ENCODE results near the gene RNF152. TPM values are rescaled to one million over a fixed set of nuclear protein-coding genes. Genes with fewer than 3 reads are reported as not detected.

RNF152 gene
- total RNA-seq, 2 donors from 2014 or later: 11.0 to 11.8 TPM

GRCh38 chr18:61860302-61860701 lies 32.5 kb downstream of the RNF152 start:
- no peak for DNase-seq
- no peak for ATAC-seq
- intact Hi-C loops (cut with DNase I): no loop called here

GRCh38 chr18:61859113-61859512 lies 33.7 kb downstream of the RNF152 start:
- ATAC-seq (no peak), DNase-seq (no peak)
- intact Hi-C loops (cut with DNase I): no loop called here

GRCh38 chr18:61856678-61857077 lies 36.1 kb downstream of the RNF152 start:
- DNase-seq: no peak
- ATAC-seq: no peak
- intact Hi-C loops (cut with DNase I): no loop called here

GRCh38 chr18:61855449-61856378 lies 37.1 kb downstream of the RNF152 start:
- DNase-seq (no peak), ATAC-seq (no peak)
- intact Hi-C loops (cut with DNase I): no loop called here

- intact Hi-C loops (cut with DNase I): no loop called here
Measured at GRCh38 chr18:61854578-61855448, 38.0 kb downstream of the RNF152 start.

GRCh38 chr18:61853855-61854254 lies 39.0 kb downstream of the RNF152 start:
- ATAC-seq (no peak), DNase-seq (no peak)
- intact Hi-C loops (cut with DNase I): no loop called here

More at GRCh38 chr18:61854578-61855448, 38.0 kb downstream of the RNF152 start:
- DNase-seq (peak; percentile 28), ATAC-seq (peak in 1 of 2 donors; percentile 16)

GRCh38 chr18:61852496-61852895 lies 40.3 kb downstream of the RNF152 start:
- ATAC-seq (no peak), DNase-seq (no peak)
- intact Hi-C loops (cut with DNase I): no loop called here

GRCh38 chr18:61851940-61852451 lies 40.8 kb downstream of the RNF152 start:
- ATAC-seq: peak in 1 of 2 donors; percentile 44
- no peak for DNase-seq
- intact Hi-C loops (cut with DNase I): no loop called here

- intact Hi-C loops (cut with DNase I): no loop called here
- DNase-seq (no peak), ATAC-seq (peak in 1 of 2 donors; percentile 21)
Measured at GRCh38 chr18:61851279-61851678, 41.5 kb downstream of the RNF152 start.

- intact Hi-C loops (cut with DNase I): no loop called here
- DNase-seq: no peak
- no peak for ATAC-seq
Measured at GRCh38 chr18:61850756-61851155, 42.1 kb downstream of the RNF152 start.

- intact Hi-C loops (cut with DNase I): no loop called here
- DNase-seq: no peak
- no peak for ATAC-seq
Measured at GRCh38 chr18:61847164-61847791, 45.5 kb downstream of the RNF152 start.

GRCh38 chr18:61845197-61845596 lies 47.6 kb downstream of the RNF152 start:
- intact Hi-C loops (cut with DNase I): no loop called here
- no peak for DNase-seq

GRCh38 chr18:61844726-61845125 lies 48.1 kb downstream of the RNF152 start:
- intact Hi-C loops (cut with DNase I): no loop called here
- ATAC-seq: no peak

More at GRCh38 chr18:61845197-61845596, 47.6 kb downstream of the RNF152 start:
- ATAC-seq: no peak

GRCh38 chr18:61842146-61842545 lies 50.7 kb downstream of the RNF152 start:
- DNase-seq (no peak), ATAC-seq (peak; percentile 31 to 47)
- intact Hi-C loops (cut with DNase I): no loop called here

More at GRCh38 chr18:61844726-61845125, 48.1 kb downstream of the RNF152 start:
- no peak for DNase-seq

- no peak for DNase-seq
- ATAC-seq: no peak
- intact Hi-C loops (cut with DNase I): no loop called here
Measured at GRCh38 chr18:61841706-61842105, 51.1 kb downstream of the RNF152 start.

- no peak for ATAC-seq
- intact Hi-C loops (cut with DNase I): no loop called here
Measured at GRCh38 chr18:61840324-61840723, 52.5 kb downstream of the RNF152 start.

GRCh38 chr18:61838521-61838920 lies 54.3 kb downstream of the RNF152 start:
- ATAC-seq: no peak
- DNase-seq: no peak
- intact Hi-C loops (cut with DNase I): no loop called here

More at GRCh38 chr18:61840324-61840723, 52.5 kb downstream of the RNF152 start:
- DNase-seq: no peak

GRCh38 chr18:61833978-61834377 lies 58.8 kb downstream of the RNF152 start:
- peak; percentile 28 to 73 for ATAC-seq

GRCh38 chr18:61833387-61833786 lies 59.4 kb downstream of the RNF152 start:
- DNase-seq (no peak), ATAC-seq (peak in 1 of 2 donors; percentile 73)
- intact Hi-C loops (cut with DNase I): no loop called here

More at GRCh38 chr18:61833978-61834377, 58.8 kb downstream of the RNF152 start:
- intact Hi-C loops (cut with DNase I): no loop called here
- no peak for DNase-seq

Data from left cardiac atrium (tissue), 4 donors.